ENCODE results near the gene TULP4.
"Not testable (repeated sequence)": the region's sequence is repeated elsewhere in the genome, so short reads cannot be mapped to it uniquely, and the experiment has no call there.

The TULP4 gene

DNA sequence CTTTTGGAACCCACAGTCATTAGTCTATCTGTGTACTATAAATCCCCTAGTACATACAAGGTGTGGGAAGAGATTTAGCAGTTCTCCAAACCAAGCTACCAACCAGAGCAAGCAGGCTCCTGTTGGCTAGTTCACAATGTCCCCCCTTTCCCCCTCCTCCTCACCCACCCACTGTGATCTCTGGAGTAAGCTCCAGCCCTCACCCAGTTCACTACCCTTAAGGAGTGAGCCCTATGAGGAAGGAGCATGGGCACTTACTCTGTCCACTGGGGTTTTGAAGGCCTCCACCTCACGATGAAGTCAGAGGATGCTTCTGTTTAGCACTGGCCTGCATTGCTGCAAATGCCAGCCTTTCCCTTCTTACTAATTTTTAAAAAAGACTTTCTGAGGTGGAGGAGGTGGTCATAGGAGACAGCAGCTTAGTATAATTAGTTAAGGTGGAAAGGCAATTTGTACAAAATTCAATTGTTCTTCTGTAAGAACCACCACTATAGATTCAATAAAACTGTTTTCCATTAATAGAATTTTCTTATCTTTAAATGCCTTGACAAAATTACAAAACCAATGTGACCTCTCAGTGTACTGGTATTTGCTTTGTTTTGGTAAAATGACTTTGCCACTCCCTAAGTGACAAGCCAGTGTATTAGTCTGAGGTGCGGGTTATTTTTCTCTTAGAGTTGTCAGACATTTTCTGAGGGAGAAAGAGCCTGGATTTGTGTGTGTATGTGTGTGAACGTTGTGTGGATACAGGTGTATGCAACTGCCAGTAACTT, 86.2 kb downstream of the TULP4 start:
- no peak for DNase-seq

DNA sequence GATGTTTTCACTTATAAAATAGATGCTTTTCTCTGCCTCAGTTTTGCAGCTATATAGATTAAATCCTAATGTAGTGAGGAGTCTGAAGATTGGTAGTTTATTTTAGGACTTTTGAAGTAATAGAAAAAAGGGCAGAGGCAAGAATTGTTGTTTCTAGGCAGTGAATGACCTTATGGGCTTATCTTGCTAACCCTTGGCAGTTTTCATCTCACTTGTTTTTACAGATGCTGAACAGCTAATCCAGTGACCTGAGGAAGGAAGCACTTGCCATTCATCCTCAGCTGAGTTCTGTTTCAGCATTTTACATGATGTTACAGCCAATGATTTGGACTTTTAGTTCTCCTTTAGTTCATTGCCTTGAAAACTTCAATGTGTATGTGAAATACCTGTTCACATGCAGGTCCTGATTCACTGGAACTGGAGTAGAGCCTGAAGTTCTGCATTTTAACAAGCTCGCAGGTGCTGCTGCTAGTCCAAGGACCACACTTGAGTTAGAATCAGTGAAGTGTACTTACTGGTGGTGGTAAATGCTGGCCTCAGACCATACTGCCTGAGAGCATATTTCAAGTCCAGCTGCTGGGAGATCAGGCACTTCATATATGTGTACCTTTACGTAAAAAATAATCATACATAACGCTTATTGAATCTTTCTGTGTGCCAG, 86.9 kb downstream of the TULP4 start:
- DNase-seq: no peak

DNA sequence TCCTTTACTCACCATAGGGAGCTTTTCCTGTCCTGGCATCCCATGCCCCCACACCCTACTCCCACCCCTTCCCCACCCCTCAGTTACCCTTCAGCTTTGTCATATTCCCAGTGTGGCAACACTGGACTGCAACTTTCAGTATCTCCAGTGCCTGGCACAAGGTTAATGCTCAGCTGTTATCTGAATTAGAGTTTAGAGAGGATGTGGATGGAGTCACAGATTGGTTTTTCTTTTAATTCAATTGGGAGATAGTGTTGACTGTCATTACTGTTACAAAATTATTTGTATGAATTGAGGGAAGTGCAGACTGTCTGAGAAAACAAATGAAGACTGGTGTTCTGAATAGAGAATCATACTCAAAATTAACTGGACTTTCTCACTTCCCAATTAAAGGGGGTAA, 89.9 kb downstream of the TULP4 start:
- DNase-seq: no peak

DNA sequence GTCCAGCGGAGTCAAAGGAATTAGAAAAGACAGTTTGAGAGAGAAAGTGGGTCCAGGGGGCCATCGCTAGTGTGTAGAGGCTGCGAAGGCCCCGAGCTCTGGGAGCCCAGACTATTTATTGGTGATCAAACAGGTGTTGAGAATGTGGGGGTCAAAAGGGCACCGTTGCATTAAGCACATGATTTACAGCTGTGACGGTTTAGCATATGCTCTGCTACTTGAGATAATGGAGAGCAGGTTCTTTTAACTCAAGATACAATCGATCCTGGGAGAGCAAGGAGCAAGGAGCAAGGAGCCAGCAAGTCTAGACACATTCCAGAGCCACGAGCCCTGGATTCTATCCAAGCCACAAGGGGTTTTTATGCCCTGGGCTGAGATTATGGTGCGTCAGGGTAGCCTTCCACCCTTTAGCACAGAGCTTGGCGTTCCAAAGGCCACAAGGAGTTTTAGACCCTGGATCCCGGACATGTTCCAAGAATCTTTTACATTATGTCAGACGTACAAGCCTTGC, 93.1 kb downstream of the TULP4 start:
- not testable (repeated sequence) for DNase-seq

DNA sequence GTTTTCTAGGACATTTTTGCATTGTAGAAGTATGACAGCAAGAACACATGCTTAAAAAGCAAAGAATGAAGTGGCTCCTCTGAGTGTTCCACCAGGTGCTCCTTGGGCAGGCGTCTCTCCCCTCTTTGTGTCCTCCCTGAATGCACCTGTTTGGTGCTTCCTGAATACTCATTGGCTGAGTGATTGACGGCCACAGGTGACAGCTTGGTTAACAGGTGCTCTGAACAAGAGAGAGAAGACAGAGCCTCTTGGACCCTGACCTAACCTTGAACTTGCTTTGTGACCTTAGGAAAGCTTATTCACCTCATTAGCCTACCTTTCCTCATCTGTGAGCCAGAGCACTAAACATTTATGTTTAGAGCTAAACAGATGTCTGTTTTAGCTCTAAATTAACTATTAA, 93.7 kb downstream of the TULP4 start:
- DNase-seq: no peak

DNA sequence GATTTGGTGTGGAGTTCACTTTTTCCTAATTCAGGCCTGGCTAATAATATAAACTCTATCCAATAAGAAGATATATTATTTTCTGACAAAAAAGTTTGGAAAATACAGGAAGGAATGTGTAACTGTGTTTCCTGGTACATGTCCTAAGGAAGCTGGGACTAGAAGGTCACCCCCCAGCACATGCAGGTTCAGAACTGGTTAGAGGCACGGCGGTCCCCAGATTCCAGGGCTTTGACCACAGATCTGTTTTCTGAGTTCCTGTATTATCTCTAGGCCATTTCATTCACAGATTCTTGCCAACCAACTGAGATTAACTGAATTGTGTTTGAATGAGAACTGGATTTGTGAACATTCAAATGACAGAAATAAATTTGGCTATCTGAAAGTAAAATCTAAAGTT, 94.5 kb downstream of the TULP4 start:
- DNase-seq: no peak

DNA sequence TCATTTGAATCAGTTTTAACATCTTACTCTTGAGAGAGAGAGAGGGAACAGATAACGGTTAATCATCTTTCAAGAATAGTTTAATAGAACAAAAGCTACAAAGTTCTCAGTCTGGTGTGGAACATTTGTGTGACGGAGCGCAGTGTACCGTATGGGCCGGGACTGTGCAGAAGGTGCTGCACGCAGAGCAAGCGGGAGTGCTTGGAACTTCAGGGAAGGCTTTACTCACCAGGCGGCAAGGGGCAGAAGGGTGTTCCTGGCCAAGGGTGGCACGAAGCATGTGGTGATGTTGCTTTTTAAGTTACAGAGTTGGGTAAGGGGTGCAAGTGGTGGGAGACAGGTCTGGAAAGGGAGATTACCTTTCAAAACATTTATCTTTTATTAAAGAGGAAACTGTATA, 95.7 kb downstream of the TULP4 start:
- no peak for DNase-seq

DNA sequence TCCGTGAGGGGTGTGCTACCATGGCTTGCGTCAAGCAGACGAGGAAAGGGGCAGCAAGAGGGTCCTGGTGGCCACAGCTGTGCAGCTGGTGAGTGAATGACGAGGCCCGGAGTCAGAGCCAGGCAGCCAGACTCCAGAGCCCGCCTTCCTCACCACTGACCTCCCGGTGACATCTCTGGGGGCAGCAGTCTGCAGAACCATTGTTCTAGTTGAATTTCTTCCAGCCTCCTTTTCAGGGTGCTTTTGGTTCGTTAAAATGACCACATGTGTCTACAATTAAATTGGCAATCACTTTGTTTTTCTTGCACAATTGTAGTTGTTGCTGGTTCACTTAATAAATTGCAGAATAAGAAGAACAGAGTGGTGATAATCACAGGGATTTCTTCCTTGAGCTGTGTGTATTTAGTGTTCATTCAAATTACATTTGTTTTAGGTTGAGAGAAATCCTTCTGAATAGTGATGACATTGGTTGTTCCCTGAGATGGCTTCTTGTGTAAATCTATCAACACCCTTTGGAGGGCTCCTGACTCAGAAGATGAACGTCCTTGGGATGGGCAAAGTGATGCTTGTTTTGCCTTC, 96.4 kb downstream of the TULP4 start:
- no peak for DNase-seq

DNA sequence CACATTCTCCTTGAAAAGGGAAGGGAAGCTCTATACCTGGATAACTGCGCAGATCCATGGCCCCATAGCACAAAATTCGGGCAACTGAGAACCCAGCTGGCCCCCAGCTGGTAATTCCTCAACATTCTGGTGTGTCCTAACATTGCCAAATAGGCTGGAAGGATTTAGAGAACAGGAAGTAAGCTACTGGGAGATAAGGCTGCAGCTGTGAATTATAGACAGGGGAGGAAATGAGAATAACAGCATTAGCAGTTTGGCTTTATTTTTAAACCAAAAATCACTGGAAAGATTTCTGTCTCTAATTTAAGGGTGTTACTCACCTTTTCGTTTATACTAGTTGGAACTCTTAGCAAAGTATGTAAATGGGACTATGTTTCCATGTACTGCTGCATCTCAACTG, 97.2 kb downstream of the TULP4 start:
- no peak for DNase-seq

DNA sequence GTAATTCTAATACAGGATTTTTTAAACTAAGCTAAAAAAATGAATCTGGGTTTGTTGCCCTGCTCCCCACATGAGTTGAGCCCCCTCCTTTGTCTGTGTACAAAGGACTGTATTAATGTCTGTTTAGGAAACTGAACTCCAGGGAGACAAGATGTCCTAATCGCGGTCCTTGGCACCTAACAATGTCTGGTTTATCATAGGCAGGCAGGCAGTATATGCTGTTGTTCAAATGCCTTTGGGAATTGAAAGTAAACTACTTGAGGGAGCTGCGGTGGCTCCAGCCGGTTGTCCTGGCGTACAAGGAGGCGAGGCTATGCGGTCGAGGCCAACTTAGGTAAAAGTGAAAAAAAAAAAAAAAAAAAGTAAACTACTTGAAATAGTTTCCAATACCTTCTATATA, 98.5 kb downstream of the TULP4 start:
- DNase-seq: no peak

DNA sequence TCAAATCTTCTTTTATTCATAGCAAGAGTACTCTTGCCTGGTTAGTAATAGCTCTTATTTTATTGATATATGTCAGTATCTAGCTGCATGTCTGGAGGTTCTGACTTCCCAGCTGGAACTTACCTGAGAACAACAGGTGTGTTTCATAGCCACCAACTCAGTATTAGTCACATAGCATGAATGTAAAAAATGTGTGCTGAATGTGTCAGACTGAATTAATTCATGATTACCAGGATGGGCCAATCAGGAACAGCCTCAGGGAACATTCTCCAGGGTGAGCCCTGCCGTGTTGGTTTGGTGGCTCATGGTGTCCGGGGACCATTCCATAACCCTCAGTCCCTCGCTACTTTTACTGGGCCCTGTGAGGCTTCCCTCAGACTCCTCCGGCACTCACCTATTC, 99.7 kb downstream of the TULP4 start:
- no peak for DNase-seq

DNA sequence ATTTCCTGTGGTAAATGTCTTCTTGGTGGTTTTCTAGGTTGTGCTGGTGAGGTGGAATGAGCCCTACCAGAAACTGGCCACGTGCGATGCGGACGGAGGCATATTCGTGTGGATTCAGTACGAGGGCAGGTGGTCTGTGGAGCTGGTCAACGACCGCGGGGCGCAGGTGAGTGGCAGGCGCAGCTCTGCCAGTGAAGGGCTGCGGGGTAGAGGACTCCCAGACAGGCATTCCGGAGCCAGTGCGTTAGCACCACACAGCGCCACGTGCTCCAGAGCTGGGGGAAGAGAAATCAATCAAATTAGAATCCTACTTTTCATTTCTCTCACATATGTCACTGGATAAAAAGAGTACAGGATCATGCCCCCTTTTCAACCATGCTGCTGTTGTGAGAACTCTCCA, 100.8 kb downstream of the TULP4 start:
- DNase-seq: no peak

DNA sequence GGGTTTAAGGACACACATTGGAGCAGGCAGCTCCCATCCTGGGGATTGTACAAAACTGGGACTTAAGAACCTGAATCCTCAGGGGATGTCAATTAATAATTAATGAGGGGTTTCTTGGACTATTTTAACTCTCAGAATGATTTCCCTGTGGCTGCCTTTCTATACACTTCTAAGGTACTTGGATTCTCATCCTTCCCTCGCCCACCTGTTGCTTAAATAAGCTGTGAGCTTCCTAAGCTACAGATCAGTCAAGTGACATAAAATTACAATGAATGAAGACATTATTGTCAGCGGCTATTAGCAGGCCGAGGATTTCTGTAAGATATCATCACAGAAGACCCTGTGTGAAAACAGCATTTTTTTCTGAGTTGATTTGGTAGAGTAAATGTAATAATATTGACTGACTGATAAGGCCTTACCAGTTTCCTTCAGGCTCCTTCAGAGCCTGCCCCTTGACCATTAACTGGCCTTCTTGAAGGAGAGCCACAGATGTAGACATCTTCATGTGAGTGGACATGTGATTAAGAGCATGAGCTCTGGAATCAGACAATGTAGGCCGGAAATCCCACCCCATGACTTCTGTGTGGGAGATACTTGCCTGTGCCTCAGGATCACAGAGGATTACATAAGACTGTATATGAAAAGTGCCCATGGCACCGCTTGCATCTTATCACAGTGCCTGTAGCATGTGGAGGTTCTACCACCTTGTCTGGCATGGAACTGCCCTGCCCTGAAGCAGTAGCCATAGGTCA, 101.7 kb downstream of the TULP4 start:
- DNase-seq: no peak

DNA sequence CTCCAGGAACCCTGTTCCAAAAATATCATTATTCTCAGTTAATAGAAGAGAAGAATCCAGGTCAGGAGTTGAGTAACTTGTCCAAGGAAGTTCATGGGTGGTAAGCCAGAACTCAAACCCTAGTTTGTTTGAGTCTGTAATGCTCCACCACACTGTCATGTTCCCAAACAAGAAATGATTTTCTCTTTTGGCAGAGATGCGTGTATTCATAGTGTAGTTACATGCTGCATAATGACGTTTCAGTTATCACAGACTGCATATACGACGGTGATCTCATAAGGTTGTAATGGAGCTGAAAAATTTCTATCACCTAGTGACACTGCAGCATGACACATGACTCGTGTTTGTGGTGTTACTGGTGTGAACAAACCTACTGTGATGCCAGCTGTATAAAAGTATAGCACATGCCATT, 102.6 kb downstream of the TULP4 start:
- no peak for DNase-seq

DNA sequence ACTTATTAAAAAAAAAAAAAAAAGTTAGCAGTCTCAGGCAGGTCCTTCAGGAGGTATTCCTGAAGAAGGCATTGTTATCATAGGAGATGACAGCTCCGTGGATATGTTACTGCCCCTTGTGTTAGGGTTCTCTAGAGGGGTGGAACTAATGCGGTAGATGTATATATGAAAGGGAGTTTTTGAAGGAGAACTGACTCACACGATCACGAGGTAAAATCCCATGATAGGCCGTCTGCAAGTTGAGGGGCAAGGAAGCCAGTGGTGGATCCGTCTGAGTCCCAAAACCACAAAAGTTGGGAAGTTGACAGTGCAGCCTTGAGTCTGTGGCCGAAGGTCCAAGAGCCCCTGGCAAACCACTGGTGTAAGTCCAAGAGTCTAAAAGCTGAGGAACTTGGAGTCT, 103.4 kb downstream of the TULP4 start:
- no peak for DNase-seq

DNA sequence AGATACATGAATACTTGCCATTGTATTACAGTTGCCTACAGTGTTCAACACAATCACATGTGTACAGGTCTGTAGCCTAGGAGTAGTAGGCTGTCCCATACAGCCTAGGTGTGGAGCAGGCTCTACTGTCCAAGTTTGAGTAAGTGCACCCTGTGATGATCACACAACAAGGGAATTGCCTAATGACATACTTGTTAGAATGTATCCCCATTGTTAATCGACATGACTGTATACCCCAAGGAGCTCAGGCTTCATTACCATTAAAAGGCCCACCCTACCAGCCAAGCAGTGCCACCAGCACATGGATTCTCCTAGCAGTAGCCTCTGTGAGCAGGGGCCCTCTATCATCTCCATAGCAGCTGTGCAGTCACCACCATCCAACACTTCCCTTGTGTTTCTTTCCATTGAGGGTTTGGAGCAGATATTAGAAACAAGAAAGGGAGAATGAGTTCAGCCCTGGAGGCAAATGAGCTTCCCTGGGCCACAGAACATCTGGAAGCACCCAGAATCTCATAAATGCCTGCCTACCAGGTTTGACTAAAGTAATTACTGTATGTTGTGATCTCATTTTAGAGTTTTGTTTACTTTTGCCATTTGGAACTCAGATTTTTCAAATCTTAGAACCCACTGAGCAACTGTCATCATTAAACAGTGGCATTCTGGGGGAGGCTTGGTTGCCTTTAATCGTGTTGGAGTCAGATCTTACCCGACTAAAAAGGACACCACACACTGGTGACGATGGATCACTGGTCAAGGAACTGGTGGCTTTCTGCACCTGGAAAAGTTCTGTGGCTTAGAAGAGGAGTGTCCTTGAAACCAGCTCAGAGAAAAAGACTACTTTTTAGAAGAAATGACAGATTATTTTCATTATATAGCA, 104.9 kb downstream of the TULP4 start:
- DNase-seq: no peak

DNA sequence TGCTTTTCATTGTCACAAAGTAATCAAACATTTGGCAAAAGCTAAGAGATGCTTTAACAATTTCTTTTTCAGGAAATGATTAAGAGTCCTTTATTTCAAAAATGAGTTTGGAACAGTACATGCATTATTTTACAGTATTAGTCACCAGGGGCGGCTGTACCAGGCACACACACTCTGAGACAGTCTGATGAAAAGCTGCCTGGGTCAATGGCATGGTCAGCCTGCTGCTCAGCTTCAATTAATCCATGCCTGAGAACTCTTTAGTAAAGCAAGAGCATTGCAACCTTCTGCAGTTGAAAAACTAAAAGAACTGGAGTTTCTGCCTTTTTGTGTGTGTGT, 105.5 kb downstream of the TULP4 start:
- DNase-seq: no peak

DNA sequence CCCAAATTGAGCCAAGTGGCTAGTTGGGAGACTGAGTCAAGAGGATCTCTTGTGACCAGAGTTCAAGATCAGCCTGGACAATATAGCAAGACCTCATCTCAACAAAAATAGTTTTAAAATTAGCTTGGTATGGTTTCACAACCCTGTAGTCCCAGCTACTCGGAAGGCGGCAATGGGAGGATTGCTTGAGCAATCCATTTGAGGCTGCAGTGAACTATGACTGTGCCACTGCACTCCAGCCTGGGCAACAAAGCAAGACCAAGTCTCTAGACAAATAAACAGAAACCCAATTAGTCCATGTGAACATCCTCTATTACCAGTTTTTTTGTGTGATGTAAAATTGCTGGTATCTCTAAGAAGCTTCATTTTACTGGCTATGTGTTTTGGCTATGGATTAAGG, 106.2 kb downstream of the TULP4 start:
- no peak for DNase-seq

DNA sequence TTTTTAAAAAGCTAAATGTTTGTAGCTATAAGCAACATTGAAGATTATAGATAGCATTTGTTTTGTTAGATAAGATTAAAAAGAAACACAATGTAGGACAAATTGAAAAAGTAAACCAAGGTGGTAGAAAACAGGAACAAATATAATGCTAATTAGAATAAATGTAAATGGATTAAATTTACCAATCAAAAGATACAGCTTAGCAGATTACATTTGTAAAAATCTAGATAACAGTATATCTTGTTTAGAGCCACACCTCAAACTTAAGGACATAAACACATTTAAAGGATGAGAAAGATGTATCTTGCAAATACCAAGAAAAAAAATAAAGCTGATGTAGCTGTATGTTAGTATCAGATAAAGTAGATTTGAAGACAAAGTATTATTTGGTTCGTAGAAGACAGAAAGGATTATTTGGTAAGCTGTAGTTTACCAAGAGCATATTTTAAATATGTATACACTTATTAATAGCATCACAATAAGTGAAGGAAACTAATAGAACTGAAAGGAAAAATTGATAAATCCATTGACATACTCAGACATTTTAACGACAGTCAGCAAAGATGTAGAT, 107.2 kb downstream of the TULP4 start:
- no peak for DNase-seq

DNA sequence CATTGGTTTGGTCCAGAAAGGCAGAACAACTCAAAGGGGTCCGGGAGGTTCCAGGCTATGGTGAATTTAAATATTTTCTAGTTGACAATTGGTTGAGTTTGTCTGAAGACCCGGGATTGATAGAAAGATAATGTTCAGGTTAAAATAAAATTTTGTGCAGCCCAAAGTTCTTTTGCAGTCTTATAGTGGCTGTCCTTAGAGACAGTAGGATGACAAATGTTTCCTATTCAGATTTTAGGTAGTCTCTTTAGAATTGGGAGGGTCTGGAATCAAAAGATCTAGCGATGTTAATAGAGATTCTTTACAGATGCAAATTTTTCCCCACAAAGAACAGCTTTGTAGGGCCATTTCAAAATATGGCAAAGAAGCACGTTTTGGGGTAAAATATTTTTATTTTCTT, 109.1 kb downstream of the TULP4 start:
- no peak for DNase-seq

DNA sequence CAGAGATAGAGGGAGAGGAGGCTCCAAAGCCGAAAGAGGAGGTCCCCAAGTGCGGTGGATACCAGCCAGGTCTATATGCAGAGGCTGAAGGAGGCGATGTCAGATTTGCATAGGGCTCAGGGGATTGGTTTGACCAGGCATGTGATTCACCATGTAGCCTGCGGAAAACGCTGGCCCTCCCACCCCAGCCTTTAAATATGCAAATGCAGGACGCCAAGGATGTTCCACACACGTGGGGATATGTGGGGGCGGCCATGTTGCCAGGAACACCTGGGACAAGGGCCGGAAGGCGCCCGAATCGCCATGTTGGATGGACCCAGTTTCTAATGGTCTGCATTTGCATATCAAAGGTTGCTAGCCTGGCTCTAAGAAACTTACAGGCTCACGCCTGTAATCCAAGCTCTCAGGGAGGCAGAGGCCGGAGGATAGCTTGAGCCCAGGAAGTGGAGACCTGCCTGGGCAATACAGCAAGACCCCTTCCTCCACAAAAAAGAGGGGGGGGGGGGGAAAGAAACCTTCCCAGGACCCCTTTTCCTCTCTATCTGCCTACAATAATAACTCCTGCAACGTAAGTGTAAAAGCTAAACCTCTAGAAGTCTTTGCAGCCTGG, 110.5 kb downstream of the TULP4 start:
- DNase-seq: no peak

DNA sequence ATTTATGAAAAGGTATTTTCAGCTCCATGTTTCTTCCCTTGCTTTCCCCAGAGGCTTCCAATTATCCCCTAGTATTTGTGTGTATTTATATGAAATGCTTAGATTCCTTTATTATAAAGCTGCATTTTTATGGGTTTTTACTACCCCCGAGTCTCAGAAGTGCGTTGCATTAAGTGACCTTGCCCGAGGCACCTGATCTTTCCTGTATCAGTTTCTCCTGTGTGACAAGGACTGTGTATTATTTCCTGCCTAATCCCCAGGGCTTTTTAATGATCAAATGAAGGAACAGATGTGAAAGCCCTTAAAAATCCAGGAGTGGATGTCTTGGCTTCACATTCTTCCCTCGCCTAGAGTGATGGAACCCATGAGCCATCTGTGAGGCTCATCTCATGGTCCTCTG, 118.8 kb downstream of the TULP4 start:
- DNase-seq: no peak

Measured in NCI-H1930 (cell line).